ENCODE measurements around the gene SFSWAP.

GRCh38 chr12:131799195-131799594, 88.3 kb downstream of the SFSWAP start:
- no peak for TF ChIP-seq POLR2AphosphoS5 (IDR thresholded peaks at IDR 0.05)
- no peak for TF ChIP-seq CTCF (IDR thresholded peaks at IDR 0.05)

Data from stomach (tissue), 4 donors.